GM19324 (cell line): ENCODE measurements around the gene SLC16A9.

ENCODE experiments used
- ATAC-seq: cut with Tn5 transposase; IDR thresholded peaks from one replicate; pipeline ENCODE4 v1.9.1; 2021; ENCODE audit warnings: mild to moderate bottlenecking, moderate library complexity; ENCODE audit not compliant: unreplicated experiment, low FRiP score

SLC16A9 gene

DNA sequence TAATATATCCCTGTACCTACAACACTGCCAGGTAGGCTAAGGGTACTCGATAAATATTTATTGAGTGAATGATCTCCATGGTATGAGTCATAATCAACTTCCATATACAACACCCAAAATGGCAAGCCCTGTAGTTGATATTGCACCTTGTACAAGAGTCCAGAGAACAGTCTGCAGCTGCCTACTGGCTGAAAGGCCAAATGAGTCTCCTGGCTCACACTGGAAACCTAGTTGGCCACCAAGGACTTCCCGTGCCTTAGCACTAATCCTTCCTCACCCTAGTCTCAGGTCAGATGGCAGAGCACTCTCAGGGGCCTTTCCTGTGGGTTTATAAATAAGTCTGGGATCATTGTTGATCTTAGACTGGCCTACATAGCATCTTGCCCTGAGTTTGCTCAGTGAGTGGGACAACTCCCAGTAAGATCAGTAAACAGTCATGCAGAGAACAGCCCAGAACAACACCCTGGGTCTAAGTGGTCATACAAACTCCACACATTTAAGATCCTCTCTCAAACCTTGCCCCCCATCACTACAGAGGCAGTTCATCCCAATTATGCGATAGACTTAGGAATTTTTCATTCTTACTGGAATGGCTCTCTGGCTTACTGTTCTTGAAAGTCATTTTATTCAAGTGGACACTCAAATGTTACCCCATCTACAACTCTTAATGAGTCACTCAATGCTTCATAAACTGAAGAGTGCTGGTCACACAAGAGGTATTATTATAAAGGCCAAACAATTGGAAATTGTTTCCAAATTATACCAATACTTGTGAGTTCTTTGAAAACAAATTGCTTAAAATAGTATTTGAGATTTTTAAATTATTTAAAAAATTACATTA is 14.7 kb upstream of the SLC16A9 start:
- no peak for ATAC-seq

DNA sequence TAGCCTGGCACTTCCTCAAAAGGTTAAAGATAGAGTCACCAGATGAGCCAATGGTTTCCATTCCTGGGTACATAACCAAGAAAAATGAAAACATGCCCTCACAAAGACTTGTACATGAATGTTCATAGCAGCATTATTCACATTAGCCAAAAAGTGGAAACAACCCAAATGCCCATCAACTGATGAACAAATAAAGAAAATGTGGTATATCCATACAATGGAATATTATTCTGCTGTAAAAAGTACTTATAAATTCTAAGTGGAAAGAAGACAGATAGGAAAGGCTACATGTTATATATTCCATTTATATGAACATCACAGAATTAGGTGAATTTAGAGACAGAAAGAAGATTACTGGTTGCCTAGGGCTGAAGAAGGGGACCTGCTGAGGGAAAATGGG is 10.7 kb upstream of the SLC16A9 start:
- ATAC-seq: no peak

DNA sequence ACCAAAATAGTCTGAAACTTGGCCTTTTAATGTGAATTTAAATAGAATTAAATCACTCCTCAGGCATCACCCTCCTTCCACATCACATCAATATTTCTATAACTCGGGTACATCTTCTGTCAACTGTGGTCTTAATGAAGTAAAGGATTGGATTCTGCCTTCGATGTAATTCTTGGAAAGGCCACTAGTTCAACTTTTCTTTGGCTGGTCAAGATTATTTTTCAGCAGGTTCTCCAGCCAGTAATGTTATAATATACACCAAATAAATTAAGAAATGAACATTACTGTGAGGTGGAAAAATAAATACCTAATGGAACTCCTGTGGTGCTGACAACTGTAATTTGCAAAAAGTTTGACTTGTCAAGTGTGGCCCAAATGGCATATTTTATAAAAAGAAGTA is 9.7 kb upstream of the SLC16A9 start:
- no peak for ATAC-seq

DNA sequence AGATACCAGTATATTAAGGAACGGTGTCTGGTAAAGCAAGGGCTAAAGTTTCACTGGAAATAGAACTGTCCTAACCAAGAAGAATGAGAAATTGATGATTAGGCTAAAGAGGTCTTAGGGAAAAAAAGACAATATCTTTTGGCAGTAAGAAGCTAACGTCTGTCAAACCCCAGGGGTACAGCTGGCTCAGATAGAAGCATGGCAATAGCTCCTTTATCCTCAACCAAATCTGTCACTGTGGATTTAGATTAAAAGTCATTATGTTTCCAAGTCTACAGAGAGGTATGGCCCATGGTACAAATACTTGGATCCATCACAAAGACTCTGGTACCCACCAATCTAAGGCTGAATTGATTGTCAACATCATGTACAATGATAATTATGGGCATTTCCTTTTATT is 8.6 kb upstream of the SLC16A9 start:
- ATAC-seq: no peak

DNA sequence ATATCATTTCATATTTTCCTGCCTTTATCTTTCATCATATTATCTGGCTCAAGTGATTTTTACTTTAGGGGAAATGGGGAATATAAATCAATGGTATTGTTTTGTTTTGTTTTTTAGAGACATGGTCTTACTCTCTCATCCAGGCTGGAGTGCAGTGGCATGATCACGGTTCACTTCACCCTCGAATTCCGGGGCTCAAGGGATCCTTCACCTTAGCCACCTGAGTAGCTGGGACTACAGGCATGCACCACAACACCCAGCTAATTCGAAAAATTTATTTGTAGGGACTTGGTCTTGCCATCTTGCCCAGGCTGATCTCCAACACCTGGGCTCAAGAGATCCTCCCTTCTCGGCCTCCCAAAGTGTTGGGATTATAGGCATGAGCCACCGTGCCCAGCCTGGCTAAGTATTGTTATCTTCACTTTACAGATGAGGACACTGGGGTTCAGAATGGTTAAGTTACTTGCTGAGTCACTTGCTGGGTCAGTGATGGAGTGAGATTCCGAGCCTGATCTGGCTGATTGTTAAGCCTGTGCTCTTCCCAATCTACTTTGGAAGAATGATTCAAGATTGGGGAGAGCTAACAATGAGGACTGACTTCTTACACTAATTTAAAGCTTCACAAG is 3.7 kb upstream of the SLC16A9 start:
- no peak for ATAC-seq

DNA sequence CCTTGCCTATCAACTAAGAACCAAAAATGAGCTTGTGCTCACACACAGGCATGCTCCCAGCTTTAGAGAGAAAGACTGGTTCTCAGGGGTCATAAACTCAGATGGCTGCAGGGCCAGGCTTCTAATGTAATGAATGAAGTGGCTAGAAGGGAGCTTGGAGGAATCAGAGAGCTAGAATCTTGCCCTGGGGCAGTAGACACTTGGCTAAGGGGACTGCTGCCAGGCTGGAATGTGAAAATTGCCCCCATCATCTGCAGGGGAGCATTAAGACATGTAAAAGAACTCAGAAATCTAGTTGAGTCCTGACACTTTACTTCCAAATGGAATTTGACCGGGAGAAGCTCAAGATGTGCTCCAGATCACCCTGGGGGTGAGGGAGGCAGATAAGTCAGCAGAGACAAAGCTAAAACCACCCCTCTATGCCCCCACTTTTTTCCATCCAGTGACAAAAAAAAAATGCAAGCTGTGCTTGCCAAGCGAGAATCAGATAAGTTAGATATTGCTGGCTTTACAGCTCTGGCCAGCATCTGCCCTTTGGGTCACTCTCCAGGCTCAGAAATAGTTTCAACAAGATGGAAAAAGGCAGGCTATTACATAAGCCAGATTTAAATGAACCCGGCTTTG is 2.3 kb upstream of the SLC16A9 start:
- ATAC-seq: no peak

DNA sequence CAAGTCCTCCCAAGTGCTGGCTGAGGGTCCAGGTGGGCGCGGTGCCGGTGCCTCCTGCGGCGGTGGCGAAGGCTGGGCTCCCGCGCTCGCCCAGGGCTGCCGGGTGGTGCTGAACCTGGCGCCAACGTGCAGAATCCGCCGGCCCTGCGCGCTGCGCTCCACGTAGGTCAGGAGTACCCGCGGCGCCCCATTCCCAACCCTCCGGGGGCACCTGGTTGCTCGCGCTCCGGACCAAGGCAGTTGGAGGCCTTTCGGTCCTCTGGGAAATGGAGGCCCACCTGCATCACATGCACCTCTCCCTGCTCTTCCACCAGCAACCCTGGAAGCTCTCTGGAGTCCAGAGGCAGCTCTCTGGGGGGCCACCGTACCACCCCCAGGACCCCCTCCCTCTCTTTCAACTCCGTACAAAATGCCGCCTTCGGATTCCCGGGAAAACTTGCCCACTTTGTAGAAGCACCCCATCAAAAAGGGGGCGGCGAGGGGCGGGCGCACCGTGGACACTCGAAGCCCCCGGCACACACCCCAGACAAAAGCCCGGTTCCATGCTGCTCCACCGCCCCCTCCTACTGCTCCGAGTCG is 745 bp downstream of the SLC16A9 start:
- peak; percentile 30 for ATAC-seq

DNA sequence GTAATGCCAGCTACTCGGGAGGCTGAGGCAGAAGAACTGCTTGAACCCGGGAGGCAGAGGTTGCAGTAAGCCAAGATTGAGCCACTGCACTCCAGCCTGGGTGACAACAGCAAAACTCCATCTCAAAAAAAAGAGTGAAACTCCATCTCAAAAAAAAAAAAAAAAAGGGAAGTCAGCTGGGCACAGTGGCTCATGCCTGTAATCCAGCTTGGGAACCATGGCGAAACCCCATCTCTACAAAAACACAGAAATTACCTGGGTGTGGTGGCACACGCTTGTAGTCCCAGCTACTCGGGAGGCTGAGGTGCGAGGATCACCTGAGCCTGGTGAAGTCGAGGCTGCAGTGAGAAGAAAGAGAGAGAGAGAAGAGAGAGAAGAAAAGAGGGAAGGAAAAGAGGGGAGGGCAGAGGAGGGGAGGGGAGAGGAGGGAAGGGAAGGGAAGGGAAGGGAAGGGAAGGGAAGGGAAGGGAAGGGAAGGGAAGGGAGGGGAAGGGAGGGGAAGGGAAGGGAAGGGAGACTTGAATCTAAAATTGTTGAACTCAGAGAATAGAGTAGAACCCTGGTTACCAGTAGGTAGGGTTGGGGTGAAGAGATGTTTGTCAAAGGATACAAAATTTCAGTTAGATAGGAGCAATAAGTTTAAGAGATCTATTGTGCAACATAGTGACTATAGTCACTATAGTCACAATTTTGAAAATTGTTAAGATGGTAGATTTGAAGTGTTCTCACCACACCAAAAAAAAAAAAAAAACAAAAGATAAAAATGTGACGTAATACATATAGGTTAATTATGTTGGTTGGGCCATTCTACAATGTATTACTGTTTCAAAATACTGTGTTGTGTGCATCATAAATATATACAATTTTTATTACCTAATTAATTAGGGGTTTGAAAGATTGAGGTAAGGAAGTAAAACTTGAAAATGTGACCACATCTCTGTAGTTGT is 2.5 kb downstream of the SLC16A9 start:
- ATAC-seq: no peak

DNA sequence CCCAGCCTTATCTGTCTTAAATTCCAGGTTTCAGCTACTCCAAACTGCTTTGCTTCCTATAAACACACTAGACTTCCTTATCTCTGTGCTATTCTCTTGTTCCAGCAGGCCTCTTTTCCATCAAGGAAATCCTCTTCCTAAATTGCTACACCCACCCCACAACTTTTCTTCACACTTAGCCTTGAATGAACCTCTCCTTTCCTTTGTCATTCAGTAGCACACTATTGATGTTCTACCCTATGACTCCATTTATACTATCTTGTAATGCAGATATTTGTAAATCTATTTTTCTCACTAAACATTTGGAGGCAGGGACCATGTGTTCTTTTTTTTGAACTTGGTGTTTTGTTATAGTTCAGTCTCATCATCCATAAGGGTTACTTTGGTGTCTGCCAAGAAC is 3.7 kb downstream of the SLC16A9 start:
- ATAC-seq: no peak

DNA sequence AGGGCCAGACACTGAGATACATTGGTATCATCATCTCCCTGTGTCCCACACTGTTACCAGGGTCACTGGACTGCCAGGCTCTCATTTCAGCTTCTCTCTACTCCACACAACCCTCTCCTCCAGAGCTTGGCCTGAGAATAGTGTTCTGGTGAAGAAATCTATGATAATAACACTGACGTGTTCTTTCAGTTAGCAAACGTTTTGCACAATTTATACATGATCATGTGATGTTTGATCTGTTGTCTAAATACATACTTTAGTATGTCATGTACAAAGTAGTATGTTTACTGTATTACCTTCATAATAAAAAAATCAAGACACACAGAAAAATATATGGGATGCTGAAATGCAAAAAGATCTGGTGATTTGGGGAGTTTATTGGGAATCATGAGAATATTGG is 5.0 kb downstream of the SLC16A9 start:
- ATAC-seq: no peak

DNA sequence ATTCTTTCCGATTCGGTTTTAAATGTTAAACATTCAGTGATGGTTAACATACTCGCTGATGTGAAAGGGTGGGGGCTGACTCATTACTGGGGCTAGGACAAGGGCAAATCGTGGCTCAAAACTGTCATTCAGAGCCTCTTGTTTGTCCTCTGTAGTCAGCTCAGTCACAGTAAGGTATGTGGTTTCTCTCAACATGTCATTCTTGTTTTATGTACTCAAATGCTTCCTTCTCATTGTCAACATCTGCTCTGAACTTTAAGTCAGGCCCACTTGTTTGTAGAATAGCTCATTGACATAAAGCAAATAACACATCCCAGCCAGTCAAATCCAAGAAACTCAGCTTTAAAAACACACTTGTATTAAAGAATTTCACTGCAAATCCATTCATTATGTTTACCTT is 7.3 kb downstream of the SLC16A9 start:
- ATAC-seq: no peak

DNA sequence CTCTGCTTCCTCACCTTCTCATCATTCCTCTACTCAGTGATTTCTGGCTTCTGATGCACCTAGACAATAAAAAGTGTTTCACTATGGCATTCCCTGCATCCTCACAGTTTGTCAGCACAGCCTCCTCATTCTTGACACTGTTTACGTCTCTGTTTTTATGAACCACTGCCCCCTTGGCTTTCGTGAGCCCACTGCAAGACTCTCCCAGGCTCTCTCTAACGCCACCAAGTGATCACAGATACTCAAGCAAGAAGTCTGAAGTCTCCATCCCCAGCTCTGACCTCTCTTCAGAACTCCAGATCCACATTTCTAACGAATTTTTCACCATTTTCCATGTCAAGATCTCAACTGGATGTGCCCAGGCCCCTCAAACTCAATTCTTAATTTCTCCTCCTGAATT is 8.9 kb downstream of the SLC16A9 start:
- ATAC-seq: no peak

DNA sequence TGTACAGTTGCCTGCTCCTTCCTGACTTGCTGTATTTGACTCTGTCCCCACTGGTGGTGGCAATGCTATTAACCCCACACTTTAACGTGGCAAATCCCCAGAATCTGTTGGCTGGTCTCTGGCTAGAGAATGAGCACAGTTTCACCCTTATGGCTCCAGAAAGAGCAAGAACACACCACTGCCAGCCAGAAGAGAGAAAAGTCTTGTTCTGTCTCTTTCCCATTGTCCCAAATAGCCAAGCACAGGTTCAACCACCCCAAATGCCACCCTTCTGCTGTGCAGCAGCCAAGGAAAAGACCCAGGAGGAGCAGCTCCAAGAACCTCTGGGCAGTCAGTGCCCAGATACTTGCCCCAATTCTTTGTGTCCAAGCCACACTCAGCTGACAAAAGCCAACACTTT is 11.3 kb downstream of the SLC16A9 start:
- ATAC-seq: no peak

DNA sequence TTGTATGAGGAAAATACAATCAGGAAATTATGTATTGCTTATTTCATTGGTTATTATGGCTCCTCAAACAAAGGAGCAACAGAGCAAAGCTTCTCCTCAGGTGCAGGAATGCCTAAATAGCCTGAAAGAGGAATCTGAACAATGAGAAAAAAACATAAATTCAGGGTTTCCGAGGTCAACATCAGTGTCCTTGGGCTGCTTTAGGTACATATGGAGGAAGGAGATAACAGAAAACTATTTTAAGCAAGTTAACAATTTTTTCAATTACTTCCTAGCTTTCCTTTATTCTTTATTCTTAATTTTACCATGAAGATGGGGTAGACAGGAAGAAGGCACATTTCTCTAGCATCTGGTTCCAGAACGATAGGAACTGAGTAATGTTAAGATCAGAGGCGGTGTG is 14.0 kb downstream of the SLC16A9 start:
- no peak for ATAC-seq

DNA sequence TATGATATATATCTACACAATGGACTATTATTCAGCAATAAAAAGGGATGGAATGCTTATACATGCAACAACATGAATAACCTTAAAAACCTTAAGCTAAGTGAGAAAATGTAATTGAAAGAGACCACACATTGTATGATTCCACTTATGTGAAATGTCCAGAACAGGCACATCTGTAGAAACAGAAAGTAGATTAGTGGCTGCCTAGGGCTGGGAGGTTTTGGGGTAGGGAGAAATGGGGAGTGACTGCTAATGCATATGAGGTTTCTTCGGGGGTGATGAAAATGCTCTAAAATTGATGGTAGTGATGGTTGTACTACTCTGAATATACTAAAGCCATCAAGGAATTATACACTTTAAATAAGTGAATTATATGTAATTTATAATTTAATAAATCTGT is 14.7 kb downstream of the SLC16A9 start:
- ATAC-seq: no peak

DNA sequence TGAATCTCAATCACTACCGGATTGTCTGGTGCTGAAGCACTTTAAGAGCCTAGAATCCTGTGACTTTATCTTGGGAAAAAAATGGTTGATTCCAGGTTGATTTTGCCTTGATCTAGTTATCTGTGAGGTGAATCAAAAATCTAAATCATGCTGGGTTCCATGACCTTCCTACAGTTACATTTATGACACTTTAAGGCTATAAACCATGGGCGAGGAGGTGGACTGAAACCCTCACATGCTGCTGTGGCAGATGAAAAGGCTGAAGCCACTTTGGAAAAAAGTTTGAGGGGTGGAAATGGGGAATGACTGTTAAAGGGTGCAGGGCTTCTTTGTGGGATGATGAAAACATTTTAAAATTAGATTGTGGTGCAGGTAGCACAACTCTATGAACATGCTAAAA is 17.5 kb downstream of the SLC16A9 start:
- ATAC-seq: no peak

DNA sequence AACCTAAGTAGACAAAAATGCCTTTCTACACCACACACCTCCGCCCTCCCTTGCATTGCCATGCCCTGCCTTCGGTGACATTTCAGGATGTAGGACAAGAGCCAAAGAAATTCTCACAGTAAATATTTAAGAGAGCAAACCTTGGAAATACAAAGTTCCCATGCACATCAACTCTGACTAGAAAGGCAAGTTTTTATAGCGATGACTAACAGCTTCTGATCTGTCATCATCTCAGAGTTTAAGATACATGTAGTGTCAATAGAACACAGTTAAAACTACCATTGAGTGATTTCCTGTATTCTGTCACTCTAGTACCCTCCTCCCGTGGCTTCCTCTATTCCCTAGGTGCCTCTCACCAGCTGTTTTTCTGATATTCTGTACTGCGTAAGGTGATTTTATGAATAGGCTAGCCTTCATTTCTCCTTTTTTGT is 20.7 kb downstream of the SLC16A9 start:
- ATAC-seq: no peak

DNA sequence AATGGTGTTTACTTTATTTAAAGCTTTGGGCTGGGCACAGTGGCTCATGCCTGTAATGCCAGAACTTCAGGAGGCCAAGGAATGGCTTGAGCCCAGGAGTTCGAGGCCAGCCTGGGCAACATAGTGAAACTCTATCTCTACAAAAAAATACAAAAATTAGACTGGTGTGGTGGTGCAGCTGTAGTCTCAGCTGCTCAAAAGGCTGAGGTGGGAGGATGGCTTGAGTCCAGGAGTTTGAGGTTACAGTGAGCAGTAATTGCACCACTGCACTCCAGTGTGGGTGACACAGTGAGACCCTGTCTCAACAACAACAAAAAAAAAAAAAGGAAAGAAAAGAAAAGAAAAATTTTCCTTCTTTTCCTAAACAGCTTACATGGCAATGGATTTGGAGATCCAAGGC is 22.0 kb downstream of the SLC16A9 start:
- ATAC-seq: no peak

DNA sequence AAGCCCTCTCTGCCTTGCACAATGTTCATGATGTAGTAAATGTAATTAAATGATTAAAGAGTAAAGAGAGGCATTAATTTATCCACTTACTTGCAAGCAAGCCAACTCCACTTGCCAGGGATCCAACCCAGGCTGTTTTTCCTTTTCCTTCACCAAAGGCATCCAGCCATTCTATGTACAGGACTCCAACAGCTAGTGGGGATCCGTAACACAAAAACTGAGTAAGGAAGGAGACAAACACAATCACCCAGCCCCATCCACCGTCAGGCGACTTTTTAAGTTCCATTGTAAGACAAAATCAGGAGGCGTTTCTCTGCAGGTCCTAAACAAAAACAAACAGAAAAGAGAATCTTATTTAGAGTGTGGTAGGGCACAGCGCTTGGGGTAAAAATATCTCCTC is 25.6 kb downstream of the SLC16A9 start:
- no peak for ATAC-seq
